ENCODE measurements around the gene AGPS.

- no peak for TF ChIP-seq CTCF (IDR thresholded peaks at IDR 0.05)
- no peak for TF ChIP-seq POLR2A (IDR thresholded peaks at IDR 0.05)
Observed at GRCh38 chr2:177592397-177592796, 199.8 kb downstream of the AGPS start.

Measured in heart left ventricle (tissue), 13 donors.